ENCODE results near the gene ALOX5AP.

DNA sequence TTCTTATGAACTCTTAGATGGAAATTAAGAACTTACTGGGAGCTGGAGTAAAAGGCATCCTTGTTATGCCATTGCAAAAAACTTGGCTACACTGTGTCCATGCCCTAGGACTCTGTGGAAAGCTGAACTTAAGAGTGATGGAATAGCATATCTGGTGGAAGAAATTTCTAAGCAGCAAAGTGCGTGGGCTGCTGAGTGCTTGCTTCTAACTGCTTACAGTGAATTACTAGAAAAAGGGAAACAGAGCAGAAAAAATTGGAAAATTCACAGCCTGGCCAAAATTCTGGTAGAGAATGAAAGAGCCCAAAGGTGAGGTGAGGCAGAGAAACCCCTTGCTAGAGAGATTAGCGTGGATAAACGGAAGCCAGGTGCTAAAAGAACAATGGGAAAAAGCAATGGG, 44.3 kb downstream of the ALOX5AP start:
- TF ChIP-seq, protein P1, sequence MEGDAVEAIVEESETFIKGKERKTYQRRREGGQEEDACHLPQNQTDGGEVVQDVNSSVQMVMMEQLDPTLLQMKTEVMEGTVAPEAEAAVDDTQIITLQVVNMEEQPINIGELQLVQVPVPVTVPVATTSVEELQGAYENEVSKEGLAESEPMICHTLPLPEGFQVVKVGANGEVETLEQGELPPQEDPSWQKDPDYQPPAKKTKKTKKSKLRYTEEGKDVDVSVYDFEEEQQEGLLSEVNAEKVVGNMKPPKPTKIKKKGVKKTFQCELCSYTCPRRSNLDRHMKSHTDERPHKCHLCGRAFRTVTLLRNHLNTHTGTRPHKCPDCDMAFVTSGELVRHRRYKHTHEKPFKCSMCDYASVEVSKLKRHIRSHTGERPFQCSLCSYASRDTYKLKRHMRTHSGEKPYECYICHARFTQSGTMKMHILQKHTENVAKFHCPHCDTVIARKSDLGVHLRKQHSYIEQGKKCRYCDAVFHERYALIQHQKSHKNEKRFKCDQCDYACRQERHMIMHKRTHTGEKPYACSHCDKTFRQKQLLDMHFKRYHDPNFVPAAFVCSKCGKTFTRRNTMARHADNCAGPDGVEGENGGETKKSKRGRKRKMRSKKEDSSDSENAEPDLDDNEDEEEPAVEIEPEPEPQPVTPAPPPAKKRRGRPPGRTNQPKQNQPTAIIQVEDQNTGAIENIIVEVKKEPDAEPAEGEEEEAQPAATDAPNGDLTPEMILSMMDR (IDR thresholded peaks at IDR 0.05; ENCODE audit: poor library complexity): no peak
- TF ChIP-seq EZH2phosphoT487 (IDR thresholded peaks at IDR 0.05; ENCODE audit: low read depth, severe bottlenecking, unreplicated experiment): no peak
- no peak for TF ChIP-seq EZH2 (IDR thresholded peaks at IDR 0.05; ENCODE audit: borderline replicate concordance)
